Stimulated activated CD4-positive, alpha-beta T cell treated with anti-CD3 and anti-CD28 coated beads, Interleukin-12 subunit alpha, Interleukin-12 subunit beta, amount 100 ng/mL, for 48 hours (primary cell): ENCODE data around the gene CASK.
A peak's percentile ranks its signal among the peaks of the same experiment; 100 is the strongest.
"Not testable (repeated sequence)": the region's sequence is repeated elsewhere in the genome, so short reads cannot be mapped to it uniquely, and the experiment has no call there.

Experiments used
- DNase-seq, 3 donors: peaks; one replicate each; pipeline ENCODE4 v3.0.0-alpha.2; 2020; ENCODE audit warnings: low read depth in 2 of 3, low spot score in 1 of 3

Gene CASK

GRCh38 chrX:41518841-41519220 is 404.5 kb downstream of the CASK start:
- no peak for DNase-seq

DNA sequence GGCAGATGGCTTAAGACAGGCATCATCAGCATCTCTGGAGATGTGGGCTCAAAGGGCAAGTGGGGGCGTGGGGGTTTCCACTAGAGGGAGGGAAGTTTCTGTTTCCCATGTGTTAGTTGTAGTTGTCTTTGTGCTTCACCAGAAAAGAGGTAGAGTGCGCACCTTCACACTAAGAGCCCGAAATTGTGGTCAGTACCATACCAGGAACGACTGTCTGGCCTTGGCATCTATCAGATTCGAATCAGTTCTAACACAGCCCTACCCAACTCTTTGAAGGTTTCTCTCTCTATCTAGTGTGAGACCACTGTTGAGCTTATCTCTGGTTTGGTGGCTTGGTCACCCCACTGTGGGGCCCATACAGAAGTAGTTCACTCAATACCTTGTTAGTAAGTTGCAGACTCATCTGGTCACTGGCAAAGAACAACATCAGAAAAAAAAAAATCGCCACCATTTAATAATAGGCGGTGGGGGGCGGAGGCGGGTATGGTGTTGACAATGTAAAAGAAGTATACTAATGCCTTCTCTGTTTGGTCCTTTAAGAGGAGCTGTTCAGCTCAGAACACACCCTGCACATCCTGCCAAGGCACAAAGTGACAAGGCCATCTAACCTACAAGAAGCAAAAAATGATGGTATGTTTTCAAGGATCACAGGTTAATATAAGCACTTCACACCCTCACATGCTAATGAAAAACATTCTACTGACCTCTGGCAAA is 405.1 kb downstream of the CASK start:
- peak in 2 of 3 donors; percentile 23 to 35 for DNase-seq

DNA sequence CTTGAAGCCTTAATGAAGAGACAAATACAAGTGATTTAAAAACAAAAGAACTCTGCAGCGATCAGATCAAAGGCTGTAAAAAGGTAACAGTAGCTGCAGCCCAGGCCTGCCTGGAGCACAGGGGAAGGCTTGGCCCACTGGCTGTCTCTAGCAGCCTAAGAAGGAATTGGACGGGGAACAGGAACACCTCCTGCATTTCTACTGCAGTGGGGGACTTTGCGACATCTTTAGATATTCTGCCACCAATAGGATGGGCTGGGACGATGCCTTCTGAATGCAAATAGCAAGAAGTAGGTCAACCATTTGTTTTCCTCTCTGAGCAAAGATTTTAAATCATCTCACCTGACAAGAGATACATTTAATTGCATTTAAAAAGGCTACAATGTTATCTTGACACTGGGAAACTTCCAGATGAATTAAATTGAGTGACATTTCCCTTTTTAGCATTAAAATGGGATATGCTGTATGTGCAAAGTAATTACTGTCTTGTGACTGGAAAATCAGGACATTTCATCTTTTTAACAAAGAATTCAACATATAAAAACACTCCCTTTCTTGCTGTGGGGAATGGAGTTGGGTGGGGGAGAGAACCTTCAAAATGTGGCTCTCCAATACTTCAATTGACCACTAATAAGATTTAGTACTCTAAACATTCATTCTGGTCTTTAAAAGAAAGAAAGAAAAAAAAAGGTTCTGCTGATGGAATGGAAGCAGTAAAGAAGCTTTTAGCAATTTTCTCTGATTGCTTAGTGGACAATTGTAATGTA is 406.2 kb downstream of the CASK start:
- DNase-seq, result no peak

DNA sequence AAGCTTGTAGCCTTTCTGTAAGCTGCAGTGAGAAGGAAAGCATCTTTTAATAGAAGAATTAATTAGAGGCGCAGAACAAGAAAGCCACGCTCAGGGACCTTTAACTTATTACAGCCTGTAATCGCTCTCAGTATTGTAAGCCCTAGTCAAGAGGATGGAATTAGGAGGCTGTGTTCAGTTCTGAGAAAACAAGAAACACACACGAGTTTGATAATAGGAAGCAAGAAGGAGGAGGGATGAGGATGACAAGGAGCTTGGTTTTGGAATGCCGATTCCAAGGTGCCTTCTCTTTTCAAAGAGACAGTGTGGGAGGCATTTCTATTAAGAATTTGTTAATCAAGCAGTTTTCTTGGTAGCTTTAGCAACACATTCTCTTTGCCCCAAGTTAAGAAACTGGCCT is 406.9 kb downstream of the CASK start:
- DNase-seq, result no peak

- DNase-seq, result no peak
Measured at GRCh38 chrX:41515376-41515775, 408.0 kb downstream of the CASK start.

- no peak for DNase-seq
Measured at GRCh38 chrX:41514179-41514578, 409.2 kb downstream of the CASK start.

DNA sequence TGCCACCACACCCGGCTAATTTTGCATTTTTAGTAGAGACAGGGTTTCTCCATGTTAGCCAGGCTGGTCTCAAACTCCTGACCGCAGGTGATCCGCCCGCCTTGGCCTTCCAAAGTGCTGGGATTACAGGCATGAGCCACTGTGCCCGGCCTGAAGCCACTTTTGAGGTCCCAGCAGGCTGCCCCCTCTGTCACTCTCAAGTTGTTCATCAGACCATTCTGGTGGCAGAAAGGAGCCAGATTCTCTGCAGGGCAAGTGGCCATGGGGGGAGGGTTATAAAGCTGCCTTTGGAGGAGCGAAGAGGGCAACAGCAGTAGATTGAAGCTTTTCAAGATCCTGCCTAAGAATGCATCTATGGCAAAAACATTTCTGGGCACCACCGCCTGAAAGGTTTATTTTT is 410.5 kb downstream of the CASK start:
- DNase-seq, result not testable (repeated sequence)

- DNase-seq, result peak in 1 of 3 donors; percentile 2
Measured at GRCh38 chrX:41512394-41512793, 411.0 kb downstream of the CASK start.

GRCh38 chrX:41507919-41508318 is 415.4 kb downstream of the CASK start:
- no peak for DNase-seq

- no peak for DNase-seq
Measured at GRCh38 chrX:41502004-41502403, 421.4 kb downstream of the CASK start.

DNA sequence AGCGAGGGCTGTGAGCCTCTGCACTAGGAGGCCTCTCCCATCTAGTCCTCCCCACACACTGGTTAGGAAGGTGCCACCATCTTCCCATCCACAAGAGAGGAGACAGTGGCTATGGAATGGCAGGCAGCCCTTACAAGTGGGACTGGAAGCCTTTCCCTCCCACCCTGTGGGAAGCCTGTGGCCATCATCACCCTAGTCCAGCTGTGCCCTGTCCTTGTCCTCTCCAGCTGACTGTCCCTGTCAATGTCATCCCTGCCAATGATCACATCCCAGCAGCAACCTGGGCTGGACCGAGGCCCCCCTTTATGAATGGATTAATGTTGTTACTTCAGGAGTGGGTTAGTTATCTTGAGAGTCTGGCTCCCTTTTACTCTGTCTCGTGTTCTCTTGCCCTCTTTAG is 423.4 kb downstream of the CASK start:
- DNase-seq, result no peak

GRCh38 chrX:41499195-41499594 is 424.2 kb downstream of the CASK start:
- no peak for DNase-seq

DNA sequence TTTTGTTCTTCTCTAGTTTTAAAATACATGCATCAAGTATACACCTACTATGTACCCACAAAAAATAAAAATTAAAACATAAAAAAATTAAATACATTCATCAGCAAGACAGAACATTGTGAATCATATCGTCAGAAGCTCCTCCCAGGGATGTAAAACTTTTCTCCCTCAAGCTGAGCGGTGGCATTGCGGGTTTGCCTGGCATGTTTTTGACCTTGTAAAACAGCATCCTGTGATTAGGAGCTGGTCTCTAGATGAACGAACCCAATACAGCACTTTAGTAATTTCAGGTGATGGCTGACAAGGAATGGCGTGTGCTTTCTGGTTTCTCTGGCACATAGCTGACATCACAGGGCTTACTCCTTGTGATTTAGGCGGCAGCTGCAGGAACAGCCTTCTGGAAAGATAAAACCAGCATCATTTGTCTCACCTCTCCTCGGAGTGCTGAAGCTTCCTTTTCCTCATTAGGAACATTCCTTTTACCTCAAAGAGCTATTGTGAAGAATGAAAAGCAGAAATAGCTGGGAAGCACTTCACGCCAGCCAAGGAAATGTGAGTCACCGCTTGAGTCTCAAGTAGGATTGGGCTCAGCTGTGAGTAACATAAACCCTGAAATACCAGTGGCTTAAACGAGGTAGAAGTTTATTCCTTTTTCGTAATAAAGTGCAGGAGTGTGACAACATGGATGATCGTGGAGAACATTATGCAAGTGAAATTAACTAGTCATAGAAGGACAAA is 431.9 kb downstream of the CASK start:
- no peak for DNase-seq

DNA sequence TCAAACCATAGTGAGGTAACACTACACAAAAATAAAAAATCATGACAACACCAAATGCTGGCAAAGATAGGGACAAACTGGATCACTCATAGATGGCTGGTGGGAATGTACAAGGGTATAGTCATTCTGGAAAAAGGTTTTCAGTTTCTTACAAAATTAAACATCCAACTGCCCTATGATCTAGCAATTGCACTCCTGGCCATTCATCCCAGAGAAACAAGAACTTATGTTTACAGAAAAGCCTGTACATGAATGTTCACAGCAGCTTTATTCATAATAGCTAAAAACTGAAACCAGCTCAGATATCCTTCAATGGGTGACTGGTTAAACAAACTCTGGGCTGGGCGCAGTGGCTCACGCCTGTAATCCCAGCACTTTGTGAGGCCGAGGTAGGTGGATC is 432.9 kb downstream of the CASK start:
- DNase-seq, result no peak

DNA sequence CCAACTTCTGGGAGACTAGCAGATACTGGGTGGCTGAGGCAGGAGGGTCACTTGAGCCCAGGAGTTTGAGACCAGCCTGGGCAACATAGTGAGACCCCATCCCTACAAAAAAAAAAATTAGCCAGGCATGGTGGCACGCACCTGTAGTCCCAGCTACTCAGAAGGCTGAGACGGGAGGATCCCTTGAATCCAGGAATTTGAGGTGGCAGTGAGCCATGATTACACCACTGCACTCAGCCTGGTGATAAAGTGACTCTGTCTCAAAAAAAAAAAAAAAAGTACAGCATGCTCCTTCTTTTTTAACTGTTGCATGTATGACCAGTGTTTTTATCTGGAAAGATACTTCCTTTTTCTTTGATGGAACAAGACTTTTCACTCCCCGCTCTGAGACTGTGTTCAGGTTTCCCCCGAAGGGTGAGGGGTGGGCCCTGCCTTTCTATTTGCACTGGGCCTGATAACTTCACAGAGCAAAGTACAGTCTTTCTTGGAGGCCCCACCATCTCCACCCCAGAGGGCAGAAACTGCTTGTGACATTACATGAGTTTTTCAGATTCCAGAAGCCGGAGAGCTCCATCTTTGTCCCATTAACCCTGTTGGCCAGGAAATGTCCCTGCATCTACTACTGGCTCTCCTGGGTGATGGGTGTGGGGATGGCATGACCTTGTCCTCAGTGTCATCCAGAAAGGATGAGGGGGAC is 441.1 kb downstream of the CASK start:
- no peak for DNase-seq

GRCh38 chrX:41481264-41482109 is 441.9 kb downstream of the CASK start:
- peak in 1 of 3 donors; percentile 12 for DNase-seq

DNA sequence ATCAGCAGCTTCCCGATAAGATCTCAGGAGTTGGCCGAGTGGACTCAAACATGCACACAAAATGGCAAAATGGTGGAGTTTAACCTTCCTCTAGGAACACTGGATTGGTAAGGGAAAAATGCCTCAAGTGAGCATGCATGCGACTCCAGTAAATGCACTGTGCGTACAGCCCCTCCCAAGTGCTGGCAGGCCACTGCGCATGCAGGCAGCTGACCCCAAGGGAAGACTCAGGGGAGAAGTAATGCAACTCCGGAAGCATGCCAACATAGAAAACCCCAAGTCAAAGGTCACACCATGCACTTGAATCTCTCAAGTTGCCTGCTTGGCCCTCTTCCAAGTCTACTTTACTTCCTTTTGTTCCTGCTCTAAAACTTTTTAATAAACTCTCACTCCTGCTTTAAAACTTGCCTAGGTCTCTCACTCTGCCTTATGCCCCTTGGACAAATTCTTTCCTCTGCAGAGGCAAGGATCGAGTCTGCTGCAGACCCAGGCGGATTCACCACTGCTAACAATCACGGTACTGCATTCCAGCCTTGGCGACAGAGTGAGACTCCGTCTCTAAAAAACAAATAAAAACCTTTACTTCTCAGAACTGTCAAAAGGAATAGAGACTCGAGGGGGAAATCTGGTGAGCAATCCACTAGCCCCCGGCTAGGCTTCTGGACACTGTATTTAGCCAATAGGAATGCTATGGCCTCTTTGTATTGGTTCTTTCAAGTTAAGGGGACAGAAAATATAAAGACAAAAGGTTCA is 442.7 kb downstream of the CASK start:
- DNase-seq, result no peak

DNA sequence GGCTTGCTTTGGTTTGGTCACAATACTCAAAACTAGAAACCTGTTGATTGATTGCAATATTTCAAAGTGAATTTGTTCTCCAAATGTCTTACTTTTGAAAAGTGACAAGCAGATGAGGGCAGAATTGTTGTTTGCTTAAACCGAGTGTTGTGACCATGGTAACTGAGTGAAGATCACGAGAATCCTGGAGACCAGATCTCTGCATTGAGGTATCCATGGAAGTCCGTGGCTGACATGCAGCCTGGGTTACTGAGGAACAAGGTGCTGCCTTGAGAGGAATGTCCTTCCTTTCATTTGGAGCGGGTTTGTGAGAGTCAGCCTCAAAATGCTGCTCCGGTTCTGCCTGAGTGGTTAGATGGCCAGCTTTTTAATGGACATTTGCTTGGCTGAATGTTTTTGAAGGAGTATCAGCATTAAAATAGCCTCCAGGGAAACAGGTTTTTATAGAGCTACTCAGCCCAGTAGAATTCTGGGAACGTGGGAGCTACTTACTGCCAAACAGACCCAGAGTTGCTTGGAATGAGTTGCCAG is 444.9 kb downstream of the CASK start:
- no peak for DNase-seq

DNA sequence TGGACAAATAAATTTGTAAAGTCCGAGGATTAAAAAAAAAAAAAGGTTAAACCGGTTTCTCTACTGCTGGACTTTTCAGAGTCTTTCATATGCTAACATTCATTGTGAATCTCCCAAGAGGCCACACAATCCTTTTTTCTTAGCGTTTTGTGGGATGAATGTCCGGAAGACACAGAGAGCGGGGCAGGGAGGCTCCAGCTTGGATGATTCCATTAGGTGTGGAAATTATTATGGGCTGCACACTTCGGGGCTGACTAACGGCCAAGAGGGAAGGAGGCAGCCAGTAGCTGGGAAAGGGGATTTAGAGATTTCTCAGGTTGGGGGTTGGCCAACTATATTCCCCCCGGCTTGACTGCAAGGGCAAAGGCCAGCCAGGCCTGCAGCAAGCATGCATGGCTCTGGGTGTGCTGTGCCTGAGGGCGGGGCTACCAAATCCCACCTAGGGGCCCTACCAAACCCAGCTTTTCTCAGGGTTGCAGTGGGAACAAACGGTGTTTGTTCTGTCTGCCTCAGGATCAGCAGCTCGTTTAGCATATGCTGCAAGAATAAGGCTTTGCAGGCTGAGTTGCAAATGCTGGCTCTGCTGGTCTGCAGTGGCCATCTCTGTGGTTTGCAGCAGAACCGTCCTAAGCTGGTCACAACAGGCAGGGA is 447.6 kb downstream of the CASK start:
- no peak for DNase-seq
